Stimulated activated CD8-positive, alpha-beta memory T cell treated with anti-CD3 and anti-CD28 coated beads, Interleukin-4, amount 100 ng/mL, for 4 hours (primary cell): ENCODE measurements around the gene PPP1R7.

Experiments
- DNase-seq, 2 donors: peaks; one replicate each; pipeline ENCODE4 v3.0.0-alpha.2; 2020; ENCODE audit warnings: low read depth in 2 of 2, low spot score in 1 of 2

The PPP1R7 gene

DNA sequence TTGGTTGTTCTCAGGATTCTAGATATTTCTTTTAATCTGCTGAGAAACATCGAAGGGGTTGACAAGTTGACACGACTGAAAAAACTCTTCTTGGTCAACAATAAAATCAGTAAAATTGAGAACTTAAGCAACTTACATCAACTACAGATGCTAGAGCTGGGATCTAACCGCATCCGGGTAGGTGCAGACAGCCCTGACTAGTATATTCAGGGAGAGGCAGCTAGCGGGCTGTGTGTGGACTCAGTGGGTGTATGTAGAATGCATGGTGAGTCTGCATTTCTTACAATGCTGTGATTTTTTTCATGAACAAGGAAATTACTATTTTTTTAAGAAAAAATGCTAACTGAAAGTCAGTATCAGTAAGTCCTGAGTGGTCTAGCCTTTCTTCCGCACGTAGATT lies 10.1 kb downstream of the PPP1R7 start:
- no peak for DNase-seq

DNA sequence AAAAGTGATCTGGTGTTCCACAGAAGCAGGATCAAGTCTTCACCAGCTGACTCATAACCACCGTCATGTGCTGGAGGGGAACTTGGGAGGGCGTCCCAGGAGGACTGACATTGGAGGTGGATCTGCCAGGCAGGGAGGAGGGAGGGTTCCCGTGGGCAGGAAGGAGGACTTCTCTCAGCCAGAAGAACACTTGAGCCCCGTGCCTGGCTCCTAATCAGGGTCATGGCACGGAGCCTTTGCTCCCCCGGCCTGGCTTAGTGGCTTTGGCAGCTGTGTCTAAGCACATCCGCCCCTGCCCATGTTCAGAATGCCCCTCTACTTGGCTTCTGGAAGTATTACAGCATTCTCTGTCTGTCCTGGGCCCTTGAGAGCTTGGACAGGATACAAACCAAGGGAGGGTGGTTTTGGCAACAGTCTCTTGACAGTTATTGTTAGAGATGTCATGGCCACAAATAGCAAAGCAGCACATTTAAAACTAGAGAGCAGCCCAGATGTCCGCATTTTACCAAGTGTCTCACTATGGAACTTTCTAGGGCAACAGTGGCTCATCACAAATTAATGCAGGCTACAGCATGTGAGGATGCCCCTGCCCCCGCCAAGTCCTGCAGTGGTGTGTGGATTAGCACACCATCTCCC lies 11.5 kb downstream of the PPP1R7 start:
- no peak for DNase-seq

DNA sequence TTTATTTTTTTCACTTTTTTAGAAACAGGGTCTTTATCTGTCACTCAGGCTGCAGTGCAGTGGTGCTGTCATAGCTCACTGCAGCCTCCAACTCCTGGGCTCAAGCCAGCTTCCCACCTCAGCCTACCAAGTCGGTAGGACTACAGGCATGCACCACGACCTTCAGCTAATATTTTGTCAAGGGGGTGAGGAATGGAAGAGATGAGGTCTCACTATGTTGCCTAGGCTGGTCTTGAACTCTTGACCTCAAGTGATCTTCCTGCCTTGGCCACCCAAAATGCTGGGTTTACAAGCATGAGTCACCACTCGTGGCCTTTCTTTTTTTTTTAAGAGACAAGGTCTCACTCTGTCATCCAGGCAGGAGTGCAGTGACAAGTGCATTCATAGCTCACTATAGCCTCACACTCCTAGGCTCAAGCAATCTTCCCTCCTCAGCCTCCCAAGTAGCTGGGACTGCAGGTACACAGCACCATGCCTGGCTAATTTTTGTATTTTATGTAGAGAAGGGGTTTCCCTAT lies 13.4 kb downstream of the PPP1R7 start:
- no peak for DNase-seq

DNA sequence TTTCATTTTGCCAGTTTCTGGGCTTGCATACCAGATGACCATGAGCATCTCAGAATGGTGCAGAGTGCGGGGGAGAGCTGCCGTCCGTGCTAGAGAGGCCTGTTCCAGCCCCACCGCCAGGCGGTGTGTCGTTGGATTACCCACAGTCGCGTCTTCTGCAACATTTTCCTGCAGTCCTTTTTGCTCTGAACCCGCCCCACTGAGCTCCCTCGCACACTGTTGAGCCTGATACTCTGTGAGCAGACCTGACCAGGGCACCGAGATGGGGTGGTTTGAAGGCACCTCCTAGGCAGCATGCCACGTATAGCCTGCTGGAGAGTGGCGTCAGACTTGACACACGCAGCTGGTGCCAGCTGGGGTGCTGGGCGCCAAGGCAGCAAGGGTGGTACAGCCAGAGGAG lies 18.1 kb downstream of the PPP1R7 start:
- DNase-seq, result no peak

DNA sequence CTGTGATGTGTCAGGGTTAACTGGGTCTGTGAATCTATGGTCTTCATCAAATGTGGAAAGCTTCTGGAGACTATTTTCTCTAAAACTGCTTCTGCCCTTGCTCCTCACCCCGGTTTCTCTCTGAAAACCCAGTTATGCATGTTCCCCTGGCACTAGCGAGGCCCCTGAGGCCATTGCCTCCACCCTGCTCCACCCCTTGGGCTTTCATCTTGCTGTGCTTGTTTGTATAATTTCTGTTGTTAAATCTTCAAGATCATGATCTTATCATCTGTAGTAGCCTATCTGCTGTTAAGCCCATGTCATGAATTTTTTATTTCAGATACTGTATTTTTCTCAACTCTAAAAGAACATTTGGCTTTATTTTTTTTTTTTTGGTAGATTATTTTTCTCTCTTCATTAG lies 23.3 kb downstream of the PPP1R7 start:
- no peak for DNase-seq

DNA sequence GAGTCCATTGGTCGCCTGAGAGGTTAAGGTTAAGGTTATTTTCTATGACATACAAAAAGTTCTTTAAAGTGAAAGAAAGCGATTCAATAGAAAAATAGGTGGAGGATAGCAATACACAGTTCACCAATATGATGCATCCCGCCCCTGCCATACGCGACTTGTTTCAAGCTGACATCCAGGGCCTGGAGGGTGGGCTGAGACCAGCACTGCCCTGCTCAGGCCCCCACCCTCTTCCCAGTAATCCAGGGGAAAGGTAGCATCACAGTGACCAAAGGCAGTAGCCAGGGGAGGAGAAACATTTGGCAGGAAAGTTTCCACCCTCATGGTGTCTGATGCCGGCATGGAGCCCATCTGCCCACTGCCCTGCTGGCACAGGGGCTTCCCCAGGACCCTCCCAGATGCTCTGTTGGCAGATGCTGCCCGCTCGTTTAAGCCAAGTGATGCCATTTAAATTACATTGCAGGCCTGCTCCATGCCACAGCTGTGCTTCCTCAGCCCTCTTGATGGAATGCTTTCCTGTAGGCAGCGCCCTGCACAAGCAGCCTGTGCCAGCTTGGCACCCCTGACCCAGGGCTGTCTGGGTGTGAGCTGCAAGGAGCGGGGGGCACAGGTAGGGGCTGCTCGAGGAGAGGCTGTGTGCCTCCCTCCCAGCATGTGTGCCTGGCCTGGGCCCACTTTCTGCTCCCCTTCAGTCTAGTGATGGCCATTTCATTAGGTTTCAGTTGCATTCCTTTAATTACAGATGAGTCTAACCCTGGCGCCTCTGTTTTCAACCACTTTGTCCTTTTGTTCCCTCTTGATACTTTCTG lies 27.5 kb downstream of the PPP1R7 start:
- DNase-seq, result no peak

DNA sequence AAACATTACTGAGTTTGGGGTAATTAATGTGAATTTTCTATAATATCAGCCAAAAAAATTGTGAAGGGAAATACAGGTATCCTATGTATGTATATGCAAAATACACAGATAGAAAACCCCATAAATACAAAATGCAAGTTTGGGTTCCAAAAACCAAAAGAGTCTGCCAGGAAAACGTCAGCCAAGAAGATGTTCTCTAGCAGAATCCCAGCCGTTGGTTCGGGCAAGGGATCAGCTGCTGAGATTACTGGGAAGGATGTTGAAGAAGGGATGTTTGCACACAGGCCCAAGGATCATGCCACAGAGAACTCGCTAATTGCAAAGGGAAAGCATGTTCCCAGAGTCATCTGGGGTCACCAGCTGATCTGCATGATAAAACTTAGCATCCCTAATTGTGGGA lies 28.7 kb downstream of the PPP1R7 start:
- DNase-seq, result no peak

DNA sequence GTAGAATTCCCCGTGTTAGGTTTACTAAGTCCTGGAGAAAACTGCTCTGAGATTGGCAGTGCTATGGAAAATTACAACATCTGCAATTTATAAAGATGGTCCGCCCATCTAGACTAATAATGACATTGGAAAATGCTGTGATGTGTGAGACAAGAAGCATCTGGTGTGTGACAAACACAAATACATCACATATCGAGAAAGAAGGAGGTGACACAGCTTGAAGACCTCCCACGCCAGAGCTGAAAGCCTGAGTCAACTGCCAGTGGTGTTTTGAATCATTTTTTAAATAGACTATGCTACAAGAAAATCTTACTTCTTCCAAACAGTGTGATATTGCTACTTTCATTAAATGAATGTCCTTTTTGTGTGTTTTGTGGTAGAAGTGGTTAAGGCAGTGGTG lies 29.6 kb downstream of the PPP1R7 start:
- DNase-seq, result no peak

DNA sequence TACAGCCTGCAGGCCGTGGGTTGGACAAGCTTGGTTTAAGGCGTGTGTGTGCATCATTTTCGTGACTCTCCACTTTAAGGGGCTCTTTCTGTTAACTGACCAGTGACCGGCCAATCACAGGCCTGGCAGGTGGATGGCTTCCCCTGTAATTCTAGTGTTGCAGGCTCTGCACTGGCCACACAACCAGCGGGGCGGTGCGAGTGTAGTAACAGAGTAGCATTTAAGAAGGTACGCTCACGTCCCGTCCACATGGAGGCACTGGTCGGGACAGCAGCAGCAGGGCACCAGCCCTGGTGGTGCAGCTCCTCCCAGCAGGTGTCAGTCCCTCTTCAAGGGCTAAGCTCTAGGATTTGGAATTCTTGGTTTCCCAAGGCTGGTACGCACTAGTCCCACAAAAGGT lies 30.2 kb downstream of the PPP1R7 start:
- DNase-seq, result no peak

DNA sequence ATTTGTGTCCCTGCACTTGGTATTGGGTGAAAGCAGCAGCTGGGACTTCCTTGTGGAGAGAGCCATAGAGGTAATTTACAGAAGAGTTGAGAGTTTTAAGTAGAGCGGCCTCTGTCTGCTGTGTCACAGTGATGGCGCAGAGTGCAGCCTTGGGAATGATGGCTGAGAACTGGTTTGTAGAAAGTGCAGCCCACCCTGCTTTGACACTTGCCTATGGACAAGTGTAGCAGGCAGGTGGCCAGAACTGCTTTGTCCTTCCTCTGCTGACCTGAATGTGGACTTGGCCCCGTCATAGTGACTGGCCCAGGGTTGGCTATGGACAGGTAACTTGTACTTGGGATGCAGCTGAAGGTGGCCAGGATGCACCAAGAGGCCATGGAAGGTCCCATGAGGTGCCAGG lies 31.9 kb downstream of the PPP1R7 start:
- DNase-seq, result no peak

DNA sequence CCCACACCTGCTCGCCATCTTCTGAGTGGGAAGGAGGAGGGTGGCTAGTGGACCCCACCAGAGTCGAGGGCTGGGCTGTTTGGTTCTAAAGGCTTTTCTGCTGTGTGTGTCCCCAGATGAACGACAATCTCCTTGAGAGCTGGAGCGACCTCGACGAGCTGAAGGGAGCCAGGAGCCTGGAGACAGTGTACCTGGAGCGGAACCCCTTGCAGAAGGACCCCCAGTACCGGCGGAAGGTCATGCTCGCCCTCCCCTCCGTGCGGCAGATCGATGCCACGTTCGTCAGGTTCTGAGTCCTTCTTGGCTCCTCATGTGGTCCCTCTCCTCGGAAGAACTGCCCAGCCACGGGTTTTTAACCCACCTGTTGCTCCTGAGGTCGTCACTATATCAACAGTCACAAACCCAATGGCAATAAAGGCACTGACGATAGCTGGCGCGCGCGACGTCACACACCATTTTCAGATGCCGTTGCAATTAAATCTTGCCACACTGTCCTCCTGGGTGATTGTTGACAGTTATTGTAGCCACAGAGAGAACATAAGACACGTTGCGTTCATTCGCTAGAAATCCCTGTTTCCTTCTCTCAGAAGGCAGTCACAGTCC lies 32.4 kb downstream of the PPP1R7 start:
- DNase-seq, result no peak

DNA sequence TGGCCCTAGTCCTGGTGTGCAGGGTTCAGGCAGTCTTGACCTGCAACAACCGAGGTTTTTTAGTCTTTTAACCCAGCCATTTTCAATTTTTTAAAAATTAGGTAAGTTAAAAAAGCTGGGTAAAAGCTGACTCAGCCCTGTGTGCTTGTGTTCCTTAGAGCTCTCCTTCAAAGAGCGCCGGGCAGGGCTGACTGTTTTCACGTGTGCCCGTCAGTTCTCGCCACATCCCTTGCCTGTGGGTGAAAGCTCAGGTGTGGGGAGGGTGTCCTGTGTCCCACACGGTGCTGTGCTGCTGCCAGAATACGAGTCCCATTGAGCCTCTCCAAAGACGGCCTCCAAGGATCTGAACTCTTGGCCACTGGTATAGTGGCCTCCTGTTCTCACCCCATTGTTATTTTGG lies 33.0 kb downstream of the PPP1R7 start:
- no peak for DNase-seq

DNA sequence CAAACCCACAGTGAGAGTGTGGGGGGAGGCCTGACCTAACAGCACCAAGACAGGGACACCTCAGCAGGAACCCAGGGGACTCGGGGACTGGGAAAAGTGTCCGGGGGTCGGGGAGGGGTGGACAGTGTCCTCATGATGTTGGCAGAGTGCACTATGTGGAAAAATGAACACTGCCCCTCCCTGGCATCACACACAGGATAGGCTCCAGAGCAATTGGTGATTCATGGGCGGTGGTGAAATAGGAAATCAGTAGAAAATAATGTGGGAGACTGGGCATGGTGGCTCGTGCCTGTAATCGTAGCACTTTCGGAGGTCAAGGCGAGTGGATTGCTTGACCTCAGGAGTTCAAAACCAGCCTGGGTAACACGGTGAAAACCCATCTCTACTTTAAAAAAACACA lies 34.6 kb downstream of the PPP1R7 start:
- DNase-seq, result no peak

DNA sequence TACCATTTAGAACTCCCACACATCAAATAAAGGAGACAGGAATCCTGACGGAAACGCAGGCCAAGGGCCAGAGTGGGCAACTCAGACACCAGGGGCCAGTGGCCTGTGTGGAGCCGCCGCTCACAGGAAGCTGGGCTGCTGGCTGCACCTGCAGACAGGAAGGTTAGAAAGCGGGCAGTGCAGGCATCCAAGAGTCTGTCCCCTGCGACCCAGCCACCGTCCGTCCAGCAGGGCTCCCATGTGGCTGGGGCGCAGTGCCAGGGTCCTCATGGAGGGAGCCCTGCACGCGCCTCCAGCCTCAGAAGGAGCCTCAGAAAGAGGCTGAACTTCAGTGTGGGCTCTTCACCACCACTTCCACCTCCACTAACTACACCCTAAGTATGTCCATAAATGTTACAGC lies 35.7 kb downstream of the PPP1R7 start:
- DNase-seq, result no peak

DNA sequence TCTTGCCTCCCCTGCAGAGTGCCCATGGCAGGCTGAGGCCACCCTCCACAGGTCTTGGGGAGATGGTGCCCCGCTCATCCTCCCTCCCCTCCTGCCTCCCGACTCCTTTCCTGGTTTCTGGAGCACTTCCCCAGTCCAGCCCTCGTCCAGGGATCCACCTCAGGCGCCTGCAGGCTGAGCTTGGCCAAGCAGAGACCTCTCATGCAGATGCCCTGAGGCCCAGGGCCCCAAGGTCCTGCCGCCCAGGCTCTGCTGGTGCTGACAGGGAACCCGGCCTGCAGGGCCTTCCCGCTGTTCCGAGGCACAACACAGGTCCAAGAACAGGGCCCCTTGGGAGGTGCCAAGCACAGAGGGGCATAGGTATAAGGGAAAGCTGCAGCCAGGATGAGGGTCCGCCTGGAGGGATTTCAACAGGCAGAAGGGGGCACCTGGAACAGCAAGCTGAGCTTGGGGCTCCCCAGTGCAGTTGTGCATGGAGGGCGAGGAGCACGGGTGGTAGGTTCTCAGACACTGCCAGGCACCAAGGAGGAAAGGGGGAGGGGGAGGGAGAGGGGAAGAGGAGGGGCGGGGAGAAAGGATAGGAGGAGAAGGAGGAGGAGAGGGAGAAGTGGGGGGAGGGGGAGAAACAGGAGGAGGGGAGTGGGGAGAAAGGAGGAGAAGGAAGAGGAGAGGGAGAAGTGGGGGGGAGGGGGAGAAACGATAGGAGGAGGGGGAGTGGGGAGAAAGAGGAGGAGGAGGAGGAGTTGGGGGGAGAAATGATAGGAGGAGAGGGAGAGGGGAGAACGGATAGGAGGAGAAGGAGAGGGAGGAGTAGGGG lies 37.0 kb downstream of the PPP1R7 start:
- DNase-seq, result no peak

DNA sequence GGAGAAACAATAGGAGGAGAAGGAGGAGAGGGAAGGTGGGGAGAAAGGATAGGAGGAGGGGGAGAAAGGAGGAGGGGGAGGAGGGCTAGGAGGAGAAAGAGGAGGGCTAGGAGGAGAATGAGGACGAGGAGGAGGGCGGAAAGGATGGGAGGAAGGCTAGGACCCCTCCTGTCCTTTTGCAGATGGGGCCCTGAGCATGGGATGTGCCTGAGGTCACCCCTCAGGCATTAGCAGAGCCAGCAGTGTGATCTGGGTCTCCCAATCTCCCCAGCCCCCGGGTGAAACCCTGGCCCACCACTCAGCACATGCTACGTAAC lies 37.6 kb downstream of the PPP1R7 start:
- DNase-seq, result no peak

DNA sequence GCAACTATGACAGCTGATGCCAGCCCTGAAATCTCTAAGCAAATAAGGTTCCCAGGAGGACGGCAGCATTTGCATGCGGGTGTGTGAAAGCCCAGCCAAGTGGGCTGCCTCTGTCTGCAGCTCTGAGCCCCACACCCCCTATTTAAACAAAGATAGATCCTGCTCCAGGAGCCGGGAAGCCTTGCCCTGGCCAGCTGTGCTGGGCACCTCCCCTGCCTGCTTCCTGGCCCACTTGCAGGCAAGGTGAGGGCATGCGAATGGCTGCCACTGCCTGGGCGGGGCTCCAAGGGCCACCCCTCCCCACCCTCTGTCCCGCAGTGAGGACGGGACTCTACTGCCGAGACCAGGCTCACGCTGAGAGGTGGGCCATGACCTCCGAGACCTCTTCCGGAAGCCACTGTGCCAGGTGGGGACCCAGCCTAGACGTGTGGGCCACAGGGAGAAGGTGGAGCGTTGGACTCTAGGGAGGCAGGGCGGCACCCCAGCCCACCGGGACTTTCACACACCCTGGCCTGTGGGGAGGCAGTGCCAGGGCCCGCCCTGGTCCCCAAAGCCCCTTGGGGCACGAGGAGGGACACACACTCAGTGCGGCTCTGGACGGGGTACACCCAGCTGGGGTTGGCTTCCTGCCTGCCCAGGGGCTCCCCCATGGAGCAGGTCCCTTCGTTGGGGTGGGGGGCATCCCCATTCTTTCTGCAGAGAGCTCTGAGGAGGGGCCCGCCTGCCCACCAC lies 38.3 kb downstream of the PPP1R7 start, which contains the start of gene ANO7:
Gene ANO7, plus strand, starts transcription at position 317 of the 732 bp plus-strand sequence. CDS start 1,387 bp downstream, outside the sequence.
- no peak for DNase-seq

DNA sequence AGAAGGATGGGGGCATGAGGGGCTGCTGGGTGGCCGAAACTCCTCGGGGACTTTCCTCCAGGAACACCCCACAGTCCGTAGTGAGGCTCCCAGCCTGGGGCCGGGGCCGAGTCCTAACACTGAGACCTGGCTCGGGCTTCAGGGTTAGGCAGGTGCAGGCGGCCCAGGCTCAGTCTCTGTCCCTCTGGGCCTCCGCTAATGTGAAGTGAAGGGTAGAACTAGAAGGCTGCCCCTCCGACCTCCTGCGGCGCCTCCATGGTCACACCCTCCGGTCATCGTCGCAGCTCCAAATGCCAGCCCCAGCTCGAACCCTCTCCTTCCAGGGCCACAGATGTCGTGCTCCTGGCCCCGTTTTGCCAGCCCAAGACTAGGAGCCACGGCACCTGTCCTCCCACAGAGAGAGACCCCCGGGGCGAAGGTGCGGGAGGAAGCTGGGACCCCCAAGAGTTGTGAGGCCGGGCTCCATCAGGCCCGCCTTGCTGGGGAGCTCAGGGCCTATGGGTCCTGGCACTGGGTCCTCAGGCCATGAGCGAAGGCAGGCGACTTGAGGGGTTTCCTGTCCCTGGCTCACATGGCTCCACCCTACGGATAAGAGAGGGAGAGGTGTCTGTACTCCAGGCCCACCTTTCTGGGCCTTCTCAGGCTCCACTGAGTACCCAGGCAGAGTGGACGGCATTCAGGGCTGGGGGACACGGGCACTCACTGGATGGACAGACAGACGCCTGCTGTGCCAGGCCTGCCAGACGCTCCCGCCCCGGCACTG lies 39.0 kb downstream of the PPP1R7 start:
- no peak for DNase-seq

DNA sequence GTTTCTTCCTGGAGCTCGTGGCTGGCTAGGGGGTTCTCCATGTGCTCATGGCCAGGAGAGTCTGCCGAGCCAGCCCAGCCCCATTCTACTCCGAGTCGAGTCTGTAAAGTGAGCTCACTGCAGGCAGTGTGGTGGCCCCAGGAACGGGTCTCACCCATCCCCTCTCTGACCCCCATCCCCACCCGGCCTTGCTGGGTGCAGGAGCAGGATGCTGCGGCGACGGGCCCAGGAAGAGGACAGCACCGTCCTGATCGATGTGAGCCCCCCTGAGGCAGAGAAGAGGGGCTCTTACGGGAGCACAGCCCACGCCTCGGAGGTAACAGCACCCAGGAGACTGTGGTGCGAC lies 39.6 kb downstream of the PPP1R7 start:
- DNase-seq, result no peak

DNA sequence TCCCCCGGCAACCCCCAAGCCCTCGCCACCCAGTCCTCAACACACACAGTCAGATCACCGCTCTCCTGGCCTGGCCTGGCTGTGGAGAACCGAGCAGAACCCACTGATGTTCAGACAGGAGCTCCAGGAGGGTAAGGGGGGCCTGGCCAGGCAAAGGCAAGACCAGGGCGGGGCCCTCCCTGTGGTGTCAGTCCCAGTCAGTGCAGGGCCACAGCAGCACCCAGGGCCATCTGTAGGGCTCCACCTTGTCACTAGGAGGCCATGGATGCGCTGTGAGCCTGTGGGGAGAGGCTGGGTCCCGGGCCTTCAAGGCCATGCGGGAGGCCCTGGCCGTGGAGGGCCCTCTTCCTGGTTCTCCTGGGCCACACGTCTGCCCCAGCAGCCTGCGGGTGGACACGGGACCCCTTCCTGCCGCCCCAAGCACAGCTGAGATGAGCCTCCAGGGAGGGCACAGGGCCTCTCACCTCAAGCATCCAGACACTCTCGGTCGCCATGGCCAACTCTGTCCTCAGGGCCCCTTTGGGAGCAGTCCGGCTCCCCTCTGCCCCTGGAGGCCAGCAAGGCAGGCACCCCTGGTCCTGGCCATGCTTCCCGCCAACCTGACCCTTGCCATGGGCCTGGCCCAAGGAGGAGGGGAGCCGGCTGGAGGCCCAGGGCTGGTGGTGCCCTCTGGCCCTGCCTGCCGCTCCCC lies 40.2 kb downstream of the PPP1R7 start:
- DNase-seq, result no peak
